ENCODE data around the gene XPNPEP3. TPM values are rescaled to one million over a fixed set of nuclear protein-coding genes. Genes with fewer than 3 reads are reported as not detected.

Gene XPNPEP3
- polyA plus RNA-seq, 1 experiment, result 25.8 TPM

DNA sequence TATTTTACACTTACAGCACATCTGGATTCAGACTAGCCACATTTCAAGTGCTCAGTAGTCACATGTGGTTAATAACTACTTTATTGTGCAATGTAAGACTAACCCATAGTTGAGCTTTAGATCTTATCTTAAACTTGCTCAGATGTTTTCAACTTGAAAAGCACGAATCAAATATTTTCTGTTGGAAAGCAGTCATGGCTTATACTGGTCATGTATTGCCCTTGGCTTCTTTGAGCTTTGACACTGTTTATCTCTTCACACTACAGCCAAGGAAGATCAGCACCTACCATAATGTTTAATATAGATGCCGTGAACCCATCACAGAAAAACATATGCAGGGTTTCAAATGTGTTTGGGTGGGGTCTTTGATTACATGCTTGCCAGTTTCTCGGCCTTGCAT is 98.6 kb downstream of the XPNPEP3 start:
- TF ChIP-seq, protein P1, sequence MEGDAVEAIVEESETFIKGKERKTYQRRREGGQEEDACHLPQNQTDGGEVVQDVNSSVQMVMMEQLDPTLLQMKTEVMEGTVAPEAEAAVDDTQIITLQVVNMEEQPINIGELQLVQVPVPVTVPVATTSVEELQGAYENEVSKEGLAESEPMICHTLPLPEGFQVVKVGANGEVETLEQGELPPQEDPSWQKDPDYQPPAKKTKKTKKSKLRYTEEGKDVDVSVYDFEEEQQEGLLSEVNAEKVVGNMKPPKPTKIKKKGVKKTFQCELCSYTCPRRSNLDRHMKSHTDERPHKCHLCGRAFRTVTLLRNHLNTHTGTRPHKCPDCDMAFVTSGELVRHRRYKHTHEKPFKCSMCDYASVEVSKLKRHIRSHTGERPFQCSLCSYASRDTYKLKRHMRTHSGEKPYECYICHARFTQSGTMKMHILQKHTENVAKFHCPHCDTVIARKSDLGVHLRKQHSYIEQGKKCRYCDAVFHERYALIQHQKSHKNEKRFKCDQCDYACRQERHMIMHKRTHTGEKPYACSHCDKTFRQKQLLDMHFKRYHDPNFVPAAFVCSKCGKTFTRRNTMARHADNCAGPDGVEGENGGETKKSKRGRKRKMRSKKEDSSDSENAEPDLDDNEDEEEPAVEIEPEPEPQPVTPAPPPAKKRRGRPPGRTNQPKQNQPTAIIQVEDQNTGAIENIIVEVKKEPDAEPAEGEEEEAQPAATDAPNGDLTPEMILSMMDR (IDR thresholded peaks at IDR 0.05; ENCODE audit: insufficient read depth, low read depth, low read length), result no peak

DNA sequence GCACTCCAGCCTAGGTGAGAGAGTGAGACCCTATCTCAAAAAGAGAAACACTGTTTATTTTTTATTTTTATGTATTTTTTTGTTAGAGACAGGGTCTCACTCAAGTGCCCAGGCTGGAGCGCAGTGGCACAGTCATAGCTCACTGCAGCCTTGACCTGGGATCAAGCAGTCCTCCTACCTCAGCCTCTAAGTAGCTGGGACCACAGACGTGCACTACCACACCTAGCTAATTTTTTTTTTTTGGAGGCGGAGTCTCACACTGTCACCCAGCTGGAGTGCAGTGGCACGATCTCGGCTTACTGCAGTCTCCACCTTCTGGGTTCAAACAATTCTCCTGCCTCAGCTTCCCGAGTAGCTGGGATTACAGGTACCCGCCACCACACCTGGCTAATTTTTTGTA is 100.7 kb downstream of the XPNPEP3 start:
- POLR2A ChIA-PET, result no interaction called here
- DNase-seq (ENCODE audit: low read depth), result no peak
- TF ChIP-seq, protein P1 (IDR thresholded peaks at IDR 0.05; ENCODE audit: insufficient read depth, low read depth, low read length), result no peak
- Histone ChIP-seq H3K27me3 (ENCODE audit: control insufficient read depth, insufficient read depth, low read length) (no peaks in the 10 kb centered on the region), H3K36me3 (ENCODE audit: control insufficient read depth, insufficient read depth, low read length) (peaks cover 7% of the 10 kb centered on the region), H3K4me3 (ENCODE audit: low read depth, low read length) (no peak overlapping the region)
- CTCF ChIA-PET, result interaction anchor here (1.4 kb wide), 1 partner anchor 16 kb away, joined by 3 read pairs; no protein-coding TSS in a partner anchor

More for the DNA sequence above, 98.6 kb downstream of the XPNPEP3 start:
- Histone ChIP-seq H3K36me3 (ENCODE audit: control insufficient read depth, insufficient read depth, low read length) (peaks cover 3% of the 10 kb centered on the region), H3K4me3 (ENCODE audit: low read depth, low read length) (no peak overlapping the region), H3K27me3 (ENCODE audit: control insufficient read depth, insufficient read depth, low read length) (no peaks in the 10 kb centered on the region)
- peak; percentile 60 for DNase-seq (ENCODE audit: low read depth)
- POLR2A ChIA-PET, result no interaction called here
- CTCF ChIA-PET, result interaction anchor here (0.9 kb wide), 1 partner anchor 137 kb away, joined by 3 read pairs; the partner anchor contains the start of gene EP300

DNA sequence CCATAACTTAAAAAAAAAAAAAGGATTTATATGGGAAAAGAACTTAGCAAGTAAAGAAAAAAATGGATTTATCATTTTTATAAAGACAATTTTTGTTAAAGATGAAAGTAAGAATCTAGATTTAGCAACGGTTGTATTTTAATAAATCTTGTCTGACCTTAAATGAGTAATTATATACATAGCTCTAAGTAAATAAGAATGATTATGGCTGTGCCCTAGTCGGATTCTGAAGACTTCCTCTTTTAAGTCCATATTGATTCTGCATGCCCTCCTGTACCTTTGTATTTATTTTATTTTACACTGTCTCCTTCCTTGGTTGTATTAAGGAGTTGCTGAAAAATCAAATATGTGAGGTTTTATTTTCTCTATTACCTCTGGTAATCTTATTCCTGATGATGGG is 101.4 kb downstream of the XPNPEP3 start:
- POLR2A ChIA-PET, result interaction anchor here (0.6 kb wide), 1 partner anchor 17 kb away, joined by 5 read pairs; no protein-coding TSS in a partner anchor
- H3K36me3 ChIP-seq (ENCODE audit: control insufficient read depth, insufficient read depth, low read length), result peaks cover 7% of the 10 kb centered on the region
- no peak overlapping the region for H3K4me3 ChIP-seq (ENCODE audit: low read depth, low read length)
- no peak for DNase-seq (ENCODE audit: low read depth)
- no peaks in the 10 kb centered on the region for H3K27me3 ChIP-seq (ENCODE audit: control insufficient read depth, insufficient read depth, low read length)
- TF ChIP-seq, protein P1 (IDR thresholded peaks at IDR 0.05; ENCODE audit: insufficient read depth, low read depth, low read length), result no peak
- CTCF ChIA-PET, result no interaction called here

DNA sequence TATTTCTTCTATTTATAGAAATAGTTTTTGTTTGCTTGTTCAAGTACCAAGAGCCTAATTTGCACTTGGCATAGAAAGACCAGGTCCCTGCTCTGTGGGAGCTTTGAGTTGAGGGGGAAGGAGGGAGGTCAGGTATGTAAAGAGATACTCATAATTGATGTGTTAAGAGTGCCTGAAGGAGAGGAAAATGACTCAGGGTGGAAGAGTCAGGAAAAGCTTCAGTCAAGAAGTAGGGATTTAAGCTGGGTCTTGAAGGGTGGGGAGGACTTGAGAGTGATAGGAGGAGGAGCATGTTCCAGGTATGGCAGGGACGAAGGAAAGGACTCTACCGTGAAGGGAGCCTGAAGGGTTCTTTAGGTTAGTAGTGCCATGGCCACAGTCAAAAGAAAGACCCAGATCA is 103.2 kb downstream of the XPNPEP3 start:
- ChIA-PET POLR2A (interaction anchor here (0.6 kb wide), 1 partner anchor 9 kb away, joined by 3 read pairs; no protein-coding TSS in a partner anchor), CTCF (no interaction called here)
- no peak for DNase-seq (ENCODE audit: low read depth)
- no peak overlapping the region for H3K4me3 ChIP-seq (ENCODE audit: low read depth, low read length)
- no peaks in the 10 kb centered on the region for H3K27me3 ChIP-seq (ENCODE audit: control insufficient read depth, insufficient read depth, low read length)
- TF ChIP-seq, protein P1 (IDR thresholded peaks at IDR 0.05; ENCODE audit: insufficient read depth, low read depth, low read length), result no peak
- peaks cover 11% of the 10 kb centered on the region for H3K36me3 ChIP-seq (ENCODE audit: control insufficient read depth, insufficient read depth, low read length)

DNA sequence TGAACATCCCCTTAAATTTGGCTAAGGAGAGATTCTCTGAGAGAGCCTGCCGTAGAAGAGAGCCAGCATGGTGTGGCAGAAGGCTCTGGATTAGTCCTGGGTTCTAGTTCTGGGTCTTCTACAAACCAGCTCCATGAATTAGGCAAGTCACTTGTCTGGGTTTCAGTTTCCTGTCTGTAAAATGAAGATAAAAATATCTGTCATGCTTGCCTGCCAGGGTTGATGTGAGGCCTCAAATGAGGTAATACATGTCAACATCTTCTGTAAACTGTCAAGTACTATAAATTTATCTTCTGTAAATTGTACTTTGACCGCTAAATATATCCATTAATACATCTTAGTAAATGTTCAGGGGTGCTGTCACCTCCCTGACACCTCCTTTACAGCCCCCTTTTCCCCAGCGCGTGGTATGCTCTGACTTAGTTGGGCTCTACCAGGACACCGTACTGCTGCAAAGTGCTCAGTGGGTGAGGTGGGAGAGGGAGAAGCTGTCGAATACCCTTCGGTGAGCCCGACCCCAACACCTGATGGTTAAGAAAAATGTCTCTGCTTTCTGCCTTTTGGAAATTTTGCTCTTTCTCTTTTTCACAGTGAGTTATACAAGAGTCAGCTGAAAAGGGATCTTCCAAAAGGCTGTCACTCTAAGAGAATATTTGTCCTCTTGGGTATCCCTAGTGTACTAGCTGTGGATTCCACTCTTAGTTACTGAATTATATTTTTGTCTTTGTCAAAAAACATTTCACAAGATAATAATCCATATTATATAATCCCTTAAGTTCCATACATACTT is 109.2 kb downstream of the XPNPEP3 start:
- TF ChIP-seq, protein P1 (IDR thresholded peaks at IDR 0.05; ENCODE audit: insufficient read depth, low read depth, low read length), result no peak
- ChIA-PET POLR2A (no interaction called here), CTCF (interaction anchor here (1.0 kb wide), 1 partner anchor 20 kb away, joined by 4 read pairs; no protein-coding TSS in a partner anchor)
- Histone ChIP-seq H3K4me3 (ENCODE audit: low read depth, low read length) (no peak overlapping the region), H3K27me3 (ENCODE audit: control insufficient read depth, insufficient read depth, low read length) (no peaks in the 10 kb centered on the region), H3K36me3 (ENCODE audit: control insufficient read depth, insufficient read depth, low read length) (peaks cover 16% of the 10 kb centered on the region)
- no peak for DNase-seq (ENCODE audit: low read depth)

All from BJ (cell line).